Activated T-cell treated with anti-CD3 and anti-CD28 coated beads, Interleukin-2, amount 50 U/mL, for 24 hours (primary cell): ENCODE results near the gene CHML.

ENCODE experiments used
- DNase-seq: peaks from one replicate; pipeline ENCODE4 v3.0.0-alpha.2; 2020
- H3K27ac Mint-ChIP-seq: 2 replicates; pipeline ENCODE4 v1.8.0; 2020; ENCODE audit warnings: mild to moderate bottlenecking, mixed read lengths
- H3K27me3 Mint-ChIP-seq: 2 replicates; pipeline ENCODE4 v1.8.0; 2020; ENCODE audit warnings: mixed read lengths
- H3K36me3 Mint-ChIP-seq: 2 replicates; pipeline ENCODE4 v1.8.0; 2020; ENCODE audit warnings: low read depth, mixed read lengths
- H3K4me1 Mint-ChIP-seq: 2 replicates; pipeline ENCODE4 v1.8.0; 2020; ENCODE audit warnings: low read depth, mixed read lengths
- H3K4me3 Mint-ChIP-seq: 2 replicates; pipeline ENCODE4 v1.8.0; 2020; ENCODE audit warnings: mild to moderate bottlenecking, moderate library complexity, mixed read lengths
- H3K9me3 Mint-ChIP-seq: 2 replicates; pipeline ENCODE4 v1.8.0; 2020; ENCODE audit warnings: mixed read lengths

The CHML gene

DNA sequence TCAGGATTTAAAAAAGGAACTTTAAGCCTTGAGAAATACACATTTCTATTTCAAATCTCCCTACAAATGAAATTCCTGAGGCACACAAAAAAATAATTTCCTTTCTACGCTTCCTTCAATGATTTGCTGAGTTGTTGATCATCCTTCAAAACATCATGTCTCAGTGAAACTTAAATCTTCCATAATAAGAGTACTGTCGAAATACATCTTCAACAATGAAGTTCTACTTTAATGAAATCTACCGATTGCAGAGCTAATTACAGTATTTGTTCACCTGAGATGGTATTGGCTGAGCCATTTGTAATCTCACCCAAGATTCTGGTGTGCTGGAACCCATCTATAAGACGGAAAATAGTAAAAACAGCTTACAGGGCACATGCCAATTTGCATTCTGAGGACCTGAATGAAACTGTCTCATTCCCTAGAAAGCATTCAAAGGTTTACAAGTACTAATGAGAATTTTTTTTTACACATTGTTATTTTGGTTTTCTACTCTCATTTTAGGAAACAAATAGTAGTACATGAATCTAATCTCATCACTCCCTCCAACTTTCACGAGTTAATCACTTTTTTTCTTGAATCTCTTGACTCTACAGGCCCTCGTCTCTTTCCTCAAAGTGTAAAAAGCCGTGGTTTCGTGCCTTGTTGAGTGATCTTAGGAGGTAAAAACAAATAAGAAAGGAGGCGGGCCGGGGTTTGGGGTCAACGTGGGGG is 1.1 kb downstream of the CHML start:
- peaks cover 9% of the 10 kb centered on the region for H3K9me3 Mint-ChIP-seq
- no peak for DNase-seq
- H3K4me1 Mint-ChIP-seq: peaks cover 59% of the 10 kb centered on the region
- H3K27ac Mint-ChIP-seq: peak overlapping the region; percentile 89
- H3K36me3 Mint-ChIP-seq: peaks cover 47% of the 10 kb centered on the region
- peak overlapping the region; percentile 88 for H3K4me3 Mint-ChIP-seq
- H3K27me3 Mint-ChIP-seq: no peaks in the 10 kb centered on the region

DNA sequence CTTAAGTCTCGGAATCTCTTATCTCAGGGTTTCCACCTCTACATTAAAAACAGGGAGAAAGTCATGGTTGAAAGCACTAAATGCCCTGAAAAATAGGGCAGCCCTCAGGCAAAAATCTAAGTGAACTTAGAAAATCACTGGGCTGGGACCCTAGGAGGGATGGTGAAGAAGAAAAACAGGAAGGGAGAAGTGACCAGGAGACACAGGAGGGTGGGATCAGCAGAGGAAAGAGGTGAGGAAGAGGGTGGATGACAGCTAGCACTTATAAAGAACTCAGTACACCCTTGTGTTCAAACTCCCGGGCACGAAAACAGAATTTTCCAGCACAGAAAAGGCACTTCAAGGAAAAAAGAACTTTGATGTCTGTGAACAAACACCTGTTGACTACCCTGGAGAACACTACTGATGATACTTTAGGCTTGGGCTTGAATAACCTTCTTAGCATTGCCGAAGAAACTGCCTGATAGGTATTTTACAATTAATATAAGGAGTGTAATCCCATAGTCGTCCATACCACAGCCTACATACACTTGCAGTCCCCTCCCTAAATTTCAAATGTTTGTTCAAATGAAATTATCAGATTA is 2.0 kb downstream of the CHML start:
- H3K4me3 Mint-ChIP-seq: peak overlapping the region; percentile 88
- peaks cover 54% of the 10 kb centered on the region for H3K4me1 Mint-ChIP-seq
- no peak overlapping the region for H3K27ac Mint-ChIP-seq
- H3K27me3 Mint-ChIP-seq: no peaks in the 10 kb centered on the region
- DNase-seq: no peak
- peaks cover 55% of the 10 kb centered on the region for H3K36me3 Mint-ChIP-seq
- H3K9me3 Mint-ChIP-seq: peaks cover 9% of the 10 kb centered on the region

- Mint-ChIP-seq H3K27ac (no peak overlapping the region), H3K27me3 (no peaks in the 10 kb centered on the region), H3K36me3 (peaks cover 59% of the 10 kb centered on the region), H3K4me1 (peaks cover 54% of the 10 kb centered on the region), H3K4me3 (peak overlapping the region; percentile 88), H3K9me3 (peaks cover 7% of the 10 kb centered on the region)
- no peak for DNase-seq
Observed at GRCh38 chr1:241637604-241638003, 2.6 kb downstream of the CHML start.

GRCh38 chr1:241637046-241637590 is 3.1 kb downstream of the CHML start:
- peak overlapping the region; percentile 88 for H3K4me3 Mint-ChIP-seq
- no peak overlapping the region for H3K27ac Mint-ChIP-seq
- H3K4me1 Mint-ChIP-seq: peaks cover 58% of the 10 kb centered on the region
- no peaks in the 10 kb centered on the region for H3K27me3 Mint-ChIP-seq
- H3K36me3 Mint-ChIP-seq: peaks cover 63% of the 10 kb centered on the region
- no peak for DNase-seq
- H3K9me3 Mint-ChIP-seq: peaks cover 2% of the 10 kb centered on the region

- Mint-ChIP-seq H3K4me1 (peaks cover 64% of the 10 kb centered on the region), H3K36me3 (peaks cover 71% of the 10 kb centered on the region), H3K9me3 (no peaks in the 10 kb centered on the region), H3K27me3 (no peaks in the 10 kb centered on the region), H3K4me3 (peak overlapping the region; percentile 21), H3K27ac (no peak overlapping the region)
- DNase-seq: no peak
Observed at GRCh38 chr1:241636291-241636690, 3.9 kb downstream of the CHML start.

DNA sequence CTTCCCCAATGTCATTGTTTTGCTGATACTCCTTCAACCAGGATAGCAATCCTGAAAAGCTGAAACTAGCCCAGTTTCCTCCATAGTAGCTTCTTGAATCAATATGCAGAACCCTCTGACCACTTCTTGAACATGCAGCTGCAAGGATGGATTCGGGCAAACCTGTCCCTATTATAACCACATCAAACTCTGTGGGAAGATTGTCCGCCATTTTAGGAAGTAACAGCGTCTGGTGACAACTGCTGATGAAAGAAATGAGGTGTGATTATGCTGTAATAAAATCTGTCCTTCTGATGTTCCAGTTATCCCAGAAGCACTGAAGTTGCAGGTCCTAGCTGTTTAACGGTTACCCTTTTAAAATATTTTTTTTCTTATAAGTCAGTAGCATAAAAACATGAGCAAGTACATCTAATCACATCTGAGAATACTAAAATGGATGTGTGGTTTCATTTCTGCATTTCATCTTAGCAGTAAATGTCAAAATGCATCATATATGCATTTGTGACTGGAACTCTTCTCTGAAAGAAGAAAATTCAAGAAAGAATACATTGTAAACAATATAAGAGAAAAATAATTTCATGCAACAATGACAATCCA is 4.5 kb downstream of the CHML start:
- no peak for DNase-seq
- no peaks in the 10 kb centered on the region for H3K9me3 Mint-ChIP-seq
- no peaks in the 10 kb centered on the region for H3K27me3 Mint-ChIP-seq
- peaks cover 58% of the 10 kb centered on the region for H3K4me1 Mint-ChIP-seq
- H3K36me3 Mint-ChIP-seq: peaks cover 72% of the 10 kb centered on the region
- H3K4me3 Mint-ChIP-seq: no peak overlapping the region
- H3K27ac Mint-ChIP-seq: no peak overlapping the region

GRCh38 chr1:241632987-241633386 is 7.2 kb downstream of the CHML start:
- H3K9me3 Mint-ChIP-seq: no peaks in the 10 kb centered on the region

DNA sequence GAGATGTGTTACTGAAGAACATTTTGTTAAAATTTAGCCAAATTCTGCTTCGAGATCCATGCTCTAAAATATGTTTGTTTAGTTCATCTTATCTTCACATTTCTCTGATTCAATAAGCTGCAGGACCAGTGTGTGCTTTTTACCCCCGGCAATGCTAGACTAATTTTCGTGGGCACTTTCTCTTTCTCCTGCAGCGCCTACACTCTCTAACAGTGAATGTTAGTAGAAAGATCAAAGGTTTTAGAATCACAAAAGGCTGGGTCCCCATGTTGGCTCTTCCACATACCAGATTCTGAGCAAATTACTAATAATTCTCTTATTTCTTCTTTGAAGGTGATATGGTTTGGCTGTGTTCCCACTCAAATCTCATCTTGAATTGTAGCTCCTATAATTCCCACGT is 8.5 kb downstream of the CHML start:
- Mint-ChIP-seq H3K27ac (no peak overlapping the region), H3K9me3 (no peaks in the 10 kb centered on the region), H3K4me3 (no peak overlapping the region), H3K4me1 (peaks cover 44% of the 10 kb centered on the region), H3K36me3 (peaks cover 52% of the 10 kb centered on the region), H3K27me3 (no peaks in the 10 kb centered on the region)
- DNase-seq: no peak

More at GRCh38 chr1:241632987-241633386, 7.2 kb downstream of the CHML start:
- Mint-ChIP-seq H3K27ac (no peak overlapping the region), H3K27me3 (no peaks in the 10 kb centered on the region), H3K4me1 (peaks cover 50% of the 10 kb centered on the region), H3K36me3 (peaks cover 65% of the 10 kb centered on the region), H3K4me3 (no peak overlapping the region)
- no peak for DNase-seq

DNA sequence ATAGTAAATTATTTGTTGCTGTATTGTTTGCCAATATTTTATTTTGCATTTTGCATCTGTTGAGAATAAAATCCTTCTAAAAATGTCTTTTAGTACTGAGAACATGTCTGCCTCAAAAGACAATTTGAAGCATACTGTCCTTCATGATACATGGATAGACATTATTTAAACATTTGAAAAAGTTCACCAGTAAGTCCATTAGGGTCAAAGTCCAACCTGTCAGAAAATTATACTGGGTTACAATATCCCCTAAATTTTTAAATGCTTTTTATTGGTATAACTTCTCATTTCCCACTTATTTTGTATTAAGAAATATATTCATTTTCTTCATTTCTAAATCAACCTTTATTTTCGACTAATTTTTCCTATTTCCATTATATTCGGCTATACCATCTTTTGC is 9.3 kb downstream of the CHML start:
- Mint-ChIP-seq H3K27ac (no peak overlapping the region), H3K9me3 (no peaks in the 10 kb centered on the region), H3K4me3 (no peak overlapping the region), H3K4me1 (peaks cover 39% of the 10 kb centered on the region), H3K36me3 (peaks cover 51% of the 10 kb centered on the region), H3K27me3 (no peaks in the 10 kb centered on the region)
- no peak for DNase-seq

- no peaks in the 10 kb centered on the region for H3K9me3 Mint-ChIP-seq
- H3K4me3 Mint-ChIP-seq: no peak overlapping the region
- H3K4me1 Mint-ChIP-seq: peaks cover 35% of the 10 kb centered on the region
- DNase-seq: no peak
- H3K27ac Mint-ChIP-seq: no peak overlapping the region
- no peaks in the 10 kb centered on the region for H3K27me3 Mint-ChIP-seq
- H3K36me3 Mint-ChIP-seq: peaks cover 47% of the 10 kb centered on the region
Observed at GRCh38 chr1:241630476-241630875, 9.7 kb downstream of the CHML start.

GRCh38 chr1:241630005-241630404 is 10.2 kb downstream of the CHML start:
- H3K9me3 Mint-ChIP-seq: no peaks in the 10 kb centered on the region
- no peak overlapping the region for H3K4me3 Mint-ChIP-seq
- no peaks in the 10 kb centered on the region for H3K27me3 Mint-ChIP-seq
- H3K36me3 Mint-ChIP-seq: peaks cover 42% of the 10 kb centered on the region
- peaks cover 30% of the 10 kb centered on the region for H3K4me1 Mint-ChIP-seq
- no peak overlapping the region for H3K27ac Mint-ChIP-seq
- DNase-seq: no peak

GRCh38 chr1:241627453-241628259 is 12.5 kb downstream of the CHML start:
- peak overlapping the region; percentile 74 for H3K27ac Mint-ChIP-seq

DNA sequence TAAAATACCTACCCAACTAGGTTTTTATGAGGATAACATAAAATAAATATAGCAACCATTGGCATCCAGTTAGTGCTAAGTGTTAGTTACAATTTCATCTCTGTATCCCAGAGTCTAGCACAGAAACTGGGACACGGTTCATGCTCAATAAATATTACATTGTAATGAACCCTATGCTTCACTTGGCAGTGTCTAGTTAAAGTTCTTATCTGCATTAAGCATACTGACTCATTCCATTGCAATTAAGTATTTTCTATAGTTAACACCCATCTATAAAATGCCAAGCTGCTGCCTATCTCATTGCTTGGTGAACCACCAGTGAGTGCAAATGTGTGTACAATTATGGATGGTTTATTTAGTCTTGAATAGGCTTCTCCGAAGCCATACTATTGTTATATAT is 15.2 kb downstream of the CHML start:
- Mint-ChIP-seq H3K9me3 (no peaks in the 10 kb centered on the region), H3K4me3 (no peak overlapping the region), H3K4me1 (peaks cover 12% of the 10 kb centered on the region), H3K27me3 (no peaks in the 10 kb centered on the region), H3K27ac (no peak overlapping the region), H3K36me3 (peaks cover 15% of the 10 kb centered on the region)
- DNase-seq: no peak

More at GRCh38 chr1:241627453-241628259, 12.5 kb downstream of the CHML start:
- no peaks in the 10 kb centered on the region for H3K9me3 Mint-ChIP-seq
- no peak for DNase-seq
- peaks cover 23% of the 10 kb centered on the region for H3K4me1 Mint-ChIP-seq
- peaks cover 21% of the 10 kb centered on the region for H3K36me3 Mint-ChIP-seq
- no peaks in the 10 kb centered on the region for H3K27me3 Mint-ChIP-seq
- H3K4me3 Mint-ChIP-seq: peak overlapping the region; percentile 19

DNA sequence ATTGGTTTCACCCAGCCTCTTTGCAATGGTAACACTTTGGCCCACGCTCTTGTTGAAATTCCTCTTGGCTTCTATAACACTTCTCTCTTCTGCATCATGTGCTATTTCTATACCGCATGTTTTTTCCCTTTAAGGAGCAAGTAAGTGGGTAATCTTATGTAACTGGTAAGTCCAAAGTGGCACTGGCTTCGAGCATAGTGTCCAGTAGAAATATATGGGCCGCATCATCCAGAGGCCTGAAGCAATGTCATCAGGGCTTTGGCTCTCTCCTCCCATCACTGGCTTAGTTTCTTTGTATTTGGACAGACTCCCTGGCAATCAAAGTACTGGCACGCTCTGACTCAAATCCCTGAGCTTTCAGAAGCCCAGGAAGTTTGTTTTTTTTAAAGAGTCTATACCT is 17.5 kb downstream of the CHML start:
- no peaks in the 10 kb centered on the region for H3K27me3 Mint-ChIP-seq
- no peak for DNase-seq
- H3K27ac Mint-ChIP-seq: no peak overlapping the region

More for the DNA sequence above, 17.5 kb downstream of the CHML start:
- H3K4me3 Mint-ChIP-seq: no peak overlapping the region
- no peaks in the 10 kb centered on the region for H3K9me3 Mint-ChIP-seq
- H3K4me1 Mint-ChIP-seq: peaks cover 9% of the 10 kb centered on the region
- peaks cover 10% of the 10 kb centered on the region for H3K36me3 Mint-ChIP-seq
